Motor neuron (in vitro differentiated cells): ENCODE measurements around the gene KIAA0753. TPM values are rescaled to one million over a fixed set of nuclear protein-coding genes. Genes with fewer than 3 reads are reported as not detected.

Experiments
- ATAC-seq, 8 experiments: fragments of 200-7000 bp; cut with Tn5 transposase; replicated peaks in 6 of 8; 2 replicates each; pipeline ENCODE4 v1.8.0; 2021; ENCODE audit warnings: mild to moderate bottlenecking in 8 of 8, moderate library complexity in 8 of 8
- H3K27ac ChIP-seq, 2 donors: fragments of 250-450 bp; sonication (Bioruptor Pico); 2 replicates each; pipeline ENCODE4 v1.9.0; 2021; ENCODE audit warnings: antibody characterized with exemption in 2 of 2, mild to moderate bottlenecking in 2 of 2, moderate library complexity in 1 of 2
- H3K4me1 ChIP-seq, 2 donors: fragments of 250-450 bp; sonication (Bioruptor Pico); replicated peaks in 1 of 2; 2 replicates each; pipeline ENCODE4 v1.6.1; 2021; ENCODE audit warnings: antibody characterized with exemption in 2 of 2, mild to moderate bottlenecking in 2 of 2, moderate library complexity in 1 of 2
- H3K4me3 ChIP-seq, 5 donors: fragments of 250-450 bp; sonication (Bioruptor Pico); 2 replicates each; pipeline ENCODE4 v1.9.0; 2021; ENCODE audit warnings: antibody characterized with exemption in 5 of 5, mild to moderate bottlenecking in 5 of 5, moderate library complexity in 4 of 5
- WGBS, 10 experiments: fragments of 450-650 bp; shearing (Covaris generic); methylation state at CpG; one replicate each; pipeline ENCODE4 v1.0.0; 2022; 5-methylcytosine and 5-hydroxymethylcytosine counted together
- in situ Hi-C, 9 experiments: fragments of 400-800 bp; cut with MboI; loops; one replicate each; pipeline ENCODE4 v1.15.0; 2021; ENCODE audit warnings: low sequenced_read_pairs in 9 of 9, low pct_unique_long_range_greater_than_20kb in 2 of 9; ENCODE audit not compliant: unreplicated experiment in 9 of 9
- total RNA-seq, 8 experiments: library from RNA; unstranded; fragments of 300-600 nt; gene quantifications; 2 replicates each; pipeline versions ENCODE4 v1.2.3 to v1.2.4, GENCODE V29; 2022

KIAA0753 gene
- total RNA-seq, 8 experiments from 2014 or later = 12.6 to 32.2 (median 19.3) TPM

DNA sequence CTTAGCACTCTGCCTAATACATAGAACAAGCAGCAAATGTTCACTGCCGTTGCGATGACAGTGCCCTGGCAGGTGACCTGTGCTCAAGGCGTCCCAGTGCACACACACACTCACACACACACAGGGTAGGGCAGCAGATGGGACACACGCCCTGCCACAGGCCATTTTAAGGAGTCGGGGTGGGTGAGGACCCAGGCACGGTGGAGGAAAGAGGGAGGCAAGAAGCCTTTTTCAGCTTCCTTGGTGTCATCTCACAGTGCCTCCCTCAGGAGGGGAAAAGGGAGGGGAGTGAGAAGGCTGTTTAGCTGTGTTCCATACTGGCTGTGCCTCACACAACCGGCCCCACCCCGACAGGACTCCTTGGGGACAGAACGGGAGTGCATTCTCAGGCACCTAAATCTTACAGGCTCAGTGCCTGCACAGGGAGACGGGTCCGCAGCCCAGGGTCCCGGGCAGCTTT is 85.6 kb downstream of the KIAA0753 start:
- 0 to 39% (median 26%) methylated on average over 1 to 8 of the region's 12 CpGs; no CpG with 5 or more reads in 6 of the 10 experiments for WGBS, 10 experiments
- no peak overlapping the region for H3K27ac ChIP-seq

DNA sequence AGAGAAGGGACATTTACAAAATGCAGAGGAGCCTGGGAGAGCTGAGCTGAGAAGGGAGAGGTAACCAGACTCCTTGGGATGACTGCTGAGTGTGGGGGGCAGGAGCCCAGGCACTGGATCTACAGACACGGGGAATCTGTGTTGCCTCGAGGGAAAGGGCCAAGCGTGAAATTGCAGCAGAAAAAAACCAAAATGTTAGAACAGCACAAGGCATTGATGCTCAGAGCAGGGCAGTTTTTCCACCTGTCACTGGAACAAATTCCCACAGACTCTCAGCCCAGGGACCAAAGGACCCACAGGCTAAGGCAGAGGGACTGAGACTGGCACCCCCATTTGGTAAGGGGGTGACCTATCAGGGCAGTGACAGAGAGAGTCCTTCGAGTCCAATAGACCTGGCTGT is 86.2 kb downstream of the KIAA0753 start:
- H3K4me3 ChIP-seq = no peak overlapping the region
- 20 to 100% (median 68%) methylated on average over 1 to 3 of the region's 4 CpGs; no CpG with 5 or more reads in 2 of the 10 experiments for WGBS, 10 experiments
- peaks cover 7 to 22% of the 10 kb centered on the region in 2 donors for H3K4me1 ChIP-seq
- in situ Hi-C loops = no loop called here
- H3K27ac ChIP-seq = no peak overlapping the region
- ATAC-seq = no peak

More for the DNA sequence above, 85.6 kb downstream of the KIAA0753 start:
- Histone ChIP-seq H3K4me3 (peak overlapping the region in 4 of 5 donors; percentile 44 to 62 (median 58)), H3K4me1 (peaks cover 7 to 16% of the 10 kb centered on the region in 2 donors)
- ATAC-seq = peak; percentile 4 to 36 (median 18)
- in situ Hi-C loops = no loop called here

DNA sequence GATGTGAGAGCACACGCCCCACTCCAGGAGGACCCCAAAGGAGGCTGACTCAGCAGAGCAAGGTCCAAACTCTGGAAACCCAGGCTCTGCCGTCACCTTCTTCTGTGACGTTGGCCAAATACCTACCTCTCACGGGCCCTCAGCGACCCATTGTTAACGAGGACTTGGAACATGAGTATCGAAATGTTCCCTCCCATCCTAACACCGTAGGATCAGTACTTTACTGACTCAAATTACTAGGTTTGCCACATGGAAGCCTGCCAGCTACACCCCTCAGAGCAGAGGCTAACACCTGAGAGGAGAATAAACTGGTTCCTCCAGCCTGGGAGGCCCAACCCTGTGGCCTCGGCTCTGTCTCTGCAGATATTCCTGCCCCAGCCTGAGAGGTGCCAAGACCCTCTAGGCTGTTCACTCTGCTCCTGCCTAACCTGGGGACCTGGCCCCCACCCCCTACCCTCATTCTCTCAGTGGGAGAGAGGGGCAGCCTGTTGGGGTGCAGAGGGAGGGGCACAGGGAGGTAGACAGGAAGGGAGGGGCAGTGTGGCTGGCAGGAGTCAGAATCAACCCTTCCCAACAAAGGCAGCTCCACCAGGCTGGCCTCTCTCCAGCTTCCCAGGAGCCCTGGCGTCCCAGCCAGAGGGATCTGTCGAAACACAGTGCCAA is 88.5 kb downstream of the KIAA0753 start:
- ATAC-seq = no peak
- in situ Hi-C loops = no loop called here
- H3K27ac ChIP-seq = no peak overlapping the region
- peaks cover 7 to 22% of the 10 kb centered on the region in 2 donors for H3K4me1 ChIP-seq
- no peak overlapping the region for H3K4me3 ChIP-seq
- 8 to 92% (median 68%) methylated on average over 2 to 6 of the region's 11 CpGs; no CpG with 5 or more reads in 4 of the 10 experiments for WGBS, 10 experiments

- no peak overlapping the region for H3K4me3 ChIP-seq
- no peak for ATAC-seq
- no peak overlapping the region for H3K27ac ChIP-seq
- H3K4me1 ChIP-seq = peaks cover 7 to 22% of the 10 kb centered on the region in 2 donors
- WGBS, 10 experiments = 40 to 100% (median 79%) methylated on average over 1 to 4 of the region's 5 CpGs; no CpG with 5 or more reads in 1 of the 10 experiments
- in situ Hi-C loops = no loop called here
Observed at GRCh38 chr17:6551356-6551755, 89.2 kb downstream of the KIAA0753 start.

GRCh38 chr17:6549384-6550036 is 91.0 kb downstream of the KIAA0753 start:
- in situ Hi-C loops = no loop called here
- H3K27ac ChIP-seq = no peak overlapping the region
- peak in 2 of 8 experiments; percentile 30 to 41 for ATAC-seq
- WGBS, 10 experiments = 8 to 48% (median 30%) methylated on average over 2 to 5 of the region's 9 CpGs; no CpG with 5 or more reads in 7 of the 10 experiments
- H3K4me1 ChIP-seq = peaks cover 0 to 8% of the 10 kb centered on the region in 2 donors
- no peak overlapping the region for H3K4me3 ChIP-seq

- Histone ChIP-seq H3K4me1 (peaks cover 0 to 7% of the 10 kb centered on the region in 2 donors), H3K27ac (no peak overlapping the region), H3K4me3 (no peak overlapping the region)
- 13 to 80% (median 70%) methylated on average over 2 to 9 of the region's 11 CpGs; no CpG with 5 or more reads in 3 of the 10 experiments for WGBS, 10 experiments
- no peak for ATAC-seq
- in situ Hi-C loops = no loop called here
Observed at GRCh38 chr17:6548578-6549330, 91.8 kb downstream of the KIAA0753 start.

DNA sequence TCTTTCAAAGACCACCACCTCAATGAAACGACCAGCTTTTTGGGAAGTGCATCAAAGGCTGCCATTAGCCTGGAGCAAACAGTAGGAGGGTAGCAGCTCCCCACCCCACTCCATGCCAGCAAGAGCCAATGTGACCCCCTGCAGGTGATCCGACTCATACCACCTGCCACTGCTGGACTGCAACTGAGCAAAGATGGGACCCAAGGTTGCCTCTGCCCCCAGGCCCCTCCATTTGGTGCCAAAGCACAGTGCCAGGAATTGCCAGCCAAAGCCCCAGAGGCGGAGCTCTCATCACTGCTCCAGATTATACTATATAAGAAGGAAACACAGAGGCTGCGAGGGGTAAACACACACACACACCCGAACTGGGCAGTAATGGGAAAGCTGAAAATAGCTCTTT is 92.5 kb downstream of the KIAA0753 start:
- Histone ChIP-seq H3K4me1 (peaks cover 0 to 7% of the 10 kb centered on the region in 2 donors), H3K4me3 (no peak overlapping the region), H3K27ac (no peak overlapping the region)
- ATAC-seq = no peak
- in situ Hi-C loops = no loop called here
- 61 to 94% (median 80%) methylated on average over 1 to 5 of the region's 5 CpGs; no CpG with 5 or more reads in 7 of the 10 experiments for WGBS, 10 experiments

GRCh38 chr17:6547336-6547735 is 93.2 kb downstream of the KIAA0753 start:
- peaks cover 0 to 7% of the 10 kb centered on the region in 2 donors for H3K4me1 ChIP-seq
- in situ Hi-C loops = no loop called here
- H3K4me3 ChIP-seq = no peak overlapping the region
- 46 to 80% (median 67%) methylated on average over 1 to 3 of the region's 6 CpGs; no CpG with 5 or more reads in 2 of the 10 experiments for WGBS, 10 experiments
- no peak overlapping the region for H3K27ac ChIP-seq
- ATAC-seq = no peak

GRCh38 chr17:6546069-6546718 is 94.3 kb downstream of the KIAA0753 start:
- Histone ChIP-seq H3K27ac (no peak overlapping the region), H3K4me1 (peaks cover 0 to 7% of the 10 kb centered on the region in 2 donors), H3K4me3 (no peak overlapping the region)
- no peak for ATAC-seq
- 41 to 100% (median 80%) methylated on average over 1 to 6 of the region's 10 CpGs; no CpG with 5 or more reads in 4 of the 10 experiments for WGBS, 10 experiments
- in situ Hi-C loops = no loop called here

DNA sequence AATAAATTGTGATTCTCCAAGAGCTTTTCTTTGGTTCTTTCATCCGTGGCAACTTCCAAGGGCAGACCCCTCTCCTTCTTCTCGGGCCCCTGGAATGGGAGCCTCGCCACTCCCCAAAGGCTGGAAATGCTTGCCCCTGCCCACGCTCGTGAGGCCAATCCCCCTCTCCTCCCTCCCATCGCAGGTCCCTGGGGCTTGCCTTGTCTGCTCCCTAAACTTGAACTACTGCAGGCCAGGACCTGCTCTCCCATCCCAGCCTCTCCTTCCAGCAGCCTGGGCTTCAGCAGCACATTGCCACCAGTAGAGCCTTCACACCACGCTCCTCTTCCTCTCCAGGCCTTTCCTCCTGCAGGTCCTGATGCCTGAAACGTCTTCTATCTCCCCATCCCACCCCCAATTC is 95.2 kb downstream of the KIAA0753 start:
- 0 to 80% (median 60%) methylated on average over 1 to 7 of the region's 8 CpGs; no CpG with 5 or more reads in 1 of the 10 experiments for WGBS, 10 experiments
- Histone ChIP-seq H3K4me3 (no peak overlapping the region), H3K27ac (no peak overlapping the region), H3K4me1 (peaks cover 0 to 7% of the 10 kb centered on the region in 2 donors)
- ATAC-seq = no peak
- in situ Hi-C loops = no loop called here

DNA sequence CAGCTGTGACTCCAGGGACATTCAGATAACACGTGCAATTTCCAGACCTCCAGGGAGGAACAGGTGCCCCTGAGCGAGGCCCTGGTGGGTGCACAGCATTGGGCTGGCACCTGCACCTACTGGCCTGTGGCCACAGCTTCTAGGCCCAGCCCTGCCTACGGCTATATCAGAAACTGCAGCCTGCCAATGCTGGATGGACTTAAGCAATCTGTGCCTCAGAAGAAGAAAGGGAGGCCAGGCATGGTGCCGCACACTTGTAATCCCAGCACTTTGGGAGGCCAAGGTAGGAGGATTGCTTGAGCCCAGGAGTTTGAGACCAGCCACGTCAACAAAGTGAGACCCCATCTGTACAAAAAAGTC is 96.5 kb downstream of the KIAA0753 start:
- no peak for ATAC-seq
- WGBS, 10 experiments = 60 to 100% (median 88%) methylated on average over 1 to 4 of the region's 5 CpGs; no CpG with 5 or more reads in 3 of the 10 experiments
- in situ Hi-C loops = no loop called here
- no peaks in the 10 kb centered on the region for H3K4me1 ChIP-seq
- H3K4me3 ChIP-seq = no peak overlapping the region
- no peak overlapping the region for H3K27ac ChIP-seq

GRCh38 chr17:6543079-6544010 is 97.2 kb downstream of the KIAA0753 start:
- 0 to 94% (median 56%) methylated on average over 1 to 7 of the region's 16 CpGs; no CpG with 5 or more reads in 2 of the 10 experiments for WGBS, 10 experiments
- H3K27ac ChIP-seq = no peak overlapping the region
- H3K4me3 ChIP-seq = no peak overlapping the region
- ATAC-seq = no peak
- in situ Hi-C loops = no loop called here
- H3K4me1 ChIP-seq = no peaks in the 10 kb centered on the region
